ENCODE data around the gene FUZ.

DNA sequence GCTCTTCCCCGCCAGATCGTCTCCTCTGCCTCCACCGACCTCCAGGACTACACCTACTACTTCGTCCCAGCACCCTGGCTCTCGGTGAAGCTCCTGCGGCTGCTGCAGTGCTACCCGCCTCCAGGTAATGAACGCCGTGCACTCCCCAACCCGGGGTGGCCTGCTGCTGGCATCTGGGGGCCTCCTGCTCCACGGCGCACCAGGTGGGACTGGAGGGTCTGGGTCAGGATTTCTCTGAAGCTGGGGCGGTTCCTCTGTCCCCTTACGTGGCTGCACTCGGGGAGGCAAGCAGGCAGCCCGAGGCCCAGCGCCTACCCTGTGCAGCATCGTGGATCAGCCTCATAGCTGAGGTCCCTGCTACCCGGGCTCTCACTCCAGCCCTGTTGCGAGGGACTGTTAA is 17.5 kb downstream of the FUZ start:
- no peak for TF ChIP-seq EZH2 (IDR thresholded peaks at IDR 0.05; ENCODE audit: borderline replicate concordance, insufficient read depth, low read depth, low read length, poor library complexity, severe bottlenecking)
- TF ChIP-seq, protein P1, sequence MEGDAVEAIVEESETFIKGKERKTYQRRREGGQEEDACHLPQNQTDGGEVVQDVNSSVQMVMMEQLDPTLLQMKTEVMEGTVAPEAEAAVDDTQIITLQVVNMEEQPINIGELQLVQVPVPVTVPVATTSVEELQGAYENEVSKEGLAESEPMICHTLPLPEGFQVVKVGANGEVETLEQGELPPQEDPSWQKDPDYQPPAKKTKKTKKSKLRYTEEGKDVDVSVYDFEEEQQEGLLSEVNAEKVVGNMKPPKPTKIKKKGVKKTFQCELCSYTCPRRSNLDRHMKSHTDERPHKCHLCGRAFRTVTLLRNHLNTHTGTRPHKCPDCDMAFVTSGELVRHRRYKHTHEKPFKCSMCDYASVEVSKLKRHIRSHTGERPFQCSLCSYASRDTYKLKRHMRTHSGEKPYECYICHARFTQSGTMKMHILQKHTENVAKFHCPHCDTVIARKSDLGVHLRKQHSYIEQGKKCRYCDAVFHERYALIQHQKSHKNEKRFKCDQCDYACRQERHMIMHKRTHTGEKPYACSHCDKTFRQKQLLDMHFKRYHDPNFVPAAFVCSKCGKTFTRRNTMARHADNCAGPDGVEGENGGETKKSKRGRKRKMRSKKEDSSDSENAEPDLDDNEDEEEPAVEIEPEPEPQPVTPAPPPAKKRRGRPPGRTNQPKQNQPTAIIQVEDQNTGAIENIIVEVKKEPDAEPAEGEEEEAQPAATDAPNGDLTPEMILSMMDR (IDR thresholded peaks at IDR 0.05): no peak
